ENCODE results near the gene ACTR3C.

DNA sequence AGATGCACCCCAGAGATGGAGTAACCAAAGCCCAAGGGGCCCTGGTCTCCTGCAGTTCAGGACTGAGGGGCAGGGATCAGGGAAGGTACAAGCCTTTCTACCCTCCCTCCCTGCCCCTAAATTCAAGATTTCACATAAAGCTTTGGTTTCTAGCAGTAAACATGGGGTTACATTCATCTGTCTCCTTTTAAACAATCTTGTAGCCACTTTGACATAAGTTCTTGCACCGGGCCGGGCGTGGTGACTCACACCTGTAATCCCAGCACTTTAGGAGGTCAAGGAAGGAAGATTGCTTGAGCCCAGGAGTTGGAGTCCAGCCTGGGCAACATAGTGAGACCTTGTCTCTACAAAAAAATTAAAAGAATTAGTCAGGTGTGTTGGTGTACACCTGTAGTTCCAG lies 4.0 kb upstream of the ACTR3C start:
- no peak for TF ChIP-seq YY1 (IDR thresholded peaks at IDR 0.05; ENCODE audit: low read depth)
- TF ChIP-seq, protein P1, sequence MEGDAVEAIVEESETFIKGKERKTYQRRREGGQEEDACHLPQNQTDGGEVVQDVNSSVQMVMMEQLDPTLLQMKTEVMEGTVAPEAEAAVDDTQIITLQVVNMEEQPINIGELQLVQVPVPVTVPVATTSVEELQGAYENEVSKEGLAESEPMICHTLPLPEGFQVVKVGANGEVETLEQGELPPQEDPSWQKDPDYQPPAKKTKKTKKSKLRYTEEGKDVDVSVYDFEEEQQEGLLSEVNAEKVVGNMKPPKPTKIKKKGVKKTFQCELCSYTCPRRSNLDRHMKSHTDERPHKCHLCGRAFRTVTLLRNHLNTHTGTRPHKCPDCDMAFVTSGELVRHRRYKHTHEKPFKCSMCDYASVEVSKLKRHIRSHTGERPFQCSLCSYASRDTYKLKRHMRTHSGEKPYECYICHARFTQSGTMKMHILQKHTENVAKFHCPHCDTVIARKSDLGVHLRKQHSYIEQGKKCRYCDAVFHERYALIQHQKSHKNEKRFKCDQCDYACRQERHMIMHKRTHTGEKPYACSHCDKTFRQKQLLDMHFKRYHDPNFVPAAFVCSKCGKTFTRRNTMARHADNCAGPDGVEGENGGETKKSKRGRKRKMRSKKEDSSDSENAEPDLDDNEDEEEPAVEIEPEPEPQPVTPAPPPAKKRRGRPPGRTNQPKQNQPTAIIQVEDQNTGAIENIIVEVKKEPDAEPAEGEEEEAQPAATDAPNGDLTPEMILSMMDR (IDR thresholded peaks at IDR 0.05), result no peak
